HuH-7.5 (cell line): ENCODE measurements around the gene PCP4L1.
"Not testable (repeated sequence)": the region's sequence is repeated elsewhere in the genome, so short reads cannot be mapped to it uniquely, and the experiment has no call there.

Experiments
- DNase-seq: peaks from one replicate; pipeline ENCODE4 v3.0.0; 2011; ENCODE audit warnings: low spot score

PCP4L1 gene

DNA sequence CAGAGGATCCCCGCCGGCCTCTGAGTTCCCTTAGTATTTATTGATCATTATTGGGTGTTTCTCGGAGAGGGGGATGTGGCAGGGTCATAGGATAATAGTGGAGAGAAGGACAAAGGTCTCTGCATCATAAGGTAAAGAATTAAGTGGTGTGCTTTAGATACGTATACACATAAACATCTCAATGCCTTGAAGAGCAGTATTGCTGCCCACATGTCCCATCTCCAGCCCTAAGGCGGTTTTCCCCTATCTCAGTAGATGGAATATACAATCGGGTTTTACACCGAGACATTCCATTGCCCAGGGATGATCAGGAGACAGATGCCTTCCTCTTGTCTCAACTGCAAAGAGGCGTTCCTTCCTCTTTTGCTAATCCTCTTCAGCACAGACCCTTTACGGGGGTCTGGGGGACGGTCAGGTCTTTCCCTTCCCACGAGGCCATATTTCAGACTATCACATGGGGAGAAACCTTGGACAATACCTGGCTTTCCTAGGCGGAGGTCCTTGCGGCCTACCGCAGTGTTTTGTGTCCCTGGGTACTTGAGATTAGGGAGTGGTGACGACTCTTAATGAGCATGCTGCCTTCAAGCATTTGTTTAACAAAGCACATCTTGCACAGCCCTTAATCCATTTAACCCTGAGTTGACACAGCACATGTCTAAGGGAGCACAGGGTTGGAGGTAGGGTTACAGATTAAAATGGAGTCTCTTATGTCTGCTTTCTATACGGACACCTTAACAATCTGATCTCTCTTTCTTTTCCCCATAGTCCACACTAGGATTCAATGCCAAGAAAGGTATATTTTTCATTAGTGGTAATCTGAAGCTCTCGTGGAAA, 57.5 kb downstream of the PCP4L1 start:
- not testable (repeated sequence) for DNase-seq

DNA sequence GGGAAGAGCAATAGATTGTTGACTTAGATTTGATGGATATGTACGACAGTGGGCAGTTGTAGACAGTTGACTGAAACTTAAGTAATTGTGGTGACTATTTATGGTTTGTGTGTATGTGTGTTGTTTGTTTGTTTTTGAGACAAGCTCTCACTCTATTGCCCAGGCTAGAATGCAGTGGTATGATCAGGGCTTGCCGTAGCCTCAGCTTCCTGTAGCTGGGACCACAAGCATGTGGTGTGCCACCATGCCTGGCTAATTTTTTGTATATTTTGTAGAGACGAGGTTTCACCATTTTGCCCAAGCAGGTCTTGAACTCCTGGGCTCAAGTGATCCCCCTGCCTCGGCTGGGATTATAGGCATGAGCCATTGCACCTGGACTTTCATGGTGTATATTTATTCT, 65.5 kb downstream of the PCP4L1 start:
- DNase-seq, result no peak

DNA sequence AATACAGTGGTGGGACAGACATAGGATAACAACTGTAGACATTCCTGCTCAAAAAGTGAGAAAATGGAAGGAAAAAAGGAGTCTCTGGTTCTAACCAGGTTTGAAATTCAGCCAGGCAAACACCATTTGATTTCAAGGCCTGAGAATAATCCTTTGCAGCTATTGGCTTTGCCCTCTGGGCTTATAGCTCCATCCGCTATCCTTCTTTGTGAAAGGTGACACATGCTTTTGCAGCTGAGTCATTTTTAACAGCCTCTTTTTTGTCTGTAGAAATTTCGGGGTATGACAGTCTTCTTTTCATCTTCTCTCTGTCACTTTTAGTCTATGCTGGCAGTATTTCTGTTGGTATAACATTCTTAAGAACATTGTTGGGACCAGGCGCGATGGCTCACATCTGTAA, 71.8 kb downstream of the PCP4L1 start:
- no peak for DNase-seq

DNA sequence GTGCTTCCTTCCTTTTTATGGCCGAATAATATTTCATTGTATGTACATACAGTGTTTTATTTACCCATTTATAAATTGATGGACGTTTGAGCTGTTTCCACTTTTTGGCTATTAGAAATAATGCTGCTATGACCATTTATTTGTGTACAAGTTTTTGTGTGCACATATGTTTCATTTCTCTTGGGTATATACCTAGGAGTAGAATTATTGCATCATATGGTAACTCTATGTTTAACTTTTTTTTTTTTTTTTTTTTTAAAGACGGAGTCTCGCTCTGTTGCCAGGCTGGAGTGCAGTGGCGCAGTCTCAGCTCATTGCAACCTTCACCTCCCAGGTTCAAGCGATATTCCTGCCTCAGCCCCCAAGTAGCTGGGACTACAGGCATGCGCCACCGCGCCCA, 74.6 kb downstream of the PCP4L1 start:
- DNase-seq, result no peak
